ENCODE results near the gene PPP2R2B.
"Not testable (repeated sequence)": the region's sequence is repeated elsewhere in the genome, so short reads cannot be mapped to it uniquely, and the experiment has no call there.

PPP2R2B gene

GRCh38 chr5:146745931-146746577 is 132.5 kb downstream of the PPP2R2B start:
- no peak for DNase-seq (ENCODE audit: low read depth, low spot score)

- no peak for DNase-seq (ENCODE audit: low read depth, low spot score)
These were observed 134.3 kb downstream of the PPP2R2B start for GRCh38 chr5:146744068-146744745.

- no peak for DNase-seq (ENCODE audit: low read depth, low spot score)
These were observed 143.5 kb downstream of the PPP2R2B start for GRCh38 chr5:146734936-146735577.

- DNase-seq (ENCODE audit: low read depth, low spot score) = no peak
These were observed 145.6 kb downstream of the PPP2R2B start for GRCh38 chr5:146732962-146733361.

GRCh38 chr5:146731909-146732659 is 146.5 kb downstream of the PPP2R2B start:
- no peak for DNase-seq (ENCODE audit: low read depth, low spot score)

- DNase-seq (ENCODE audit: low read depth, low spot score) = not testable (repeated sequence)
These were observed 149.8 kb downstream of the PPP2R2B start for GRCh38 chr5:146728746-146729145.

GRCh38 chr5:146726891-146727290 is 151.7 kb downstream of the PPP2R2B start:
- DNase-seq (ENCODE audit: low read depth, low spot score) = no peak

GRCh38 chr5:146726020-146726419 is 152.5 kb downstream of the PPP2R2B start:
- no peak for DNase-seq (ENCODE audit: low read depth, low spot score)

- DNase-seq (ENCODE audit: low read depth, low spot score) = no peak
These were observed 153.5 kb downstream of the PPP2R2B start for GRCh38 chr5:146725025-146725424.

GRCh38 chr5:146722361-146722779 is 156.2 kb downstream of the PPP2R2B start:
- no peak for DNase-seq (ENCODE audit: low read depth, low spot score)

GRCh38 chr5:146721073-146721815 is 157.3 kb downstream of the PPP2R2B start:
- DNase-seq (ENCODE audit: low read depth, low spot score) = no peak

GRCh38 chr5:146720107-146720506 is 158.4 kb downstream of the PPP2R2B start:
- DNase-seq (ENCODE audit: low read depth, low spot score) = no peak

- DNase-seq (ENCODE audit: low read depth, low spot score) = no peak
These were observed 159.4 kb downstream of the PPP2R2B start for GRCh38 chr5:146719179-146719578.

- DNase-seq (ENCODE audit: low read depth, low spot score) = no peak
These were observed 159.9 kb downstream of the PPP2R2B start for GRCh38 chr5:146718609-146719008.

- DNase-seq (ENCODE audit: low read depth, low spot score) = no peak
These were observed 160.6 kb downstream of the PPP2R2B start for GRCh38 chr5:146717951-146718350.

GRCh38 chr5:146716636-146717035 is 161.9 kb downstream of the PPP2R2B start:
- no peak for DNase-seq (ENCODE audit: low read depth, low spot score)

- DNase-seq (ENCODE audit: low read depth, low spot score) = no peak
These were observed 168.2 kb downstream of the PPP2R2B start for GRCh38 chr5:146710348-146710747.

- no peak for DNase-seq (ENCODE audit: low read depth, low spot score)
These were observed 171.2 kb downstream of the PPP2R2B start for GRCh38 chr5:146707316-146707715.

GRCh38 chr5:146706321-146706972 is 172.1 kb downstream of the PPP2R2B start:
- no peak for DNase-seq (ENCODE audit: low read depth, low spot score)

- DNase-seq (ENCODE audit: low read depth, low spot score) = no peak
These were observed 173.4 kb downstream of the PPP2R2B start for GRCh38 chr5:146704949-146705665.

Data from activated CD4-positive, CD25-positive, alpha-beta regulatory T cell treated with anti-CD3 and anti-CD28 coated beads, Interleukin-2, amount 50 U/mL, for 16 hours (primary cell).